SK-N-DZ (cell line): ENCODE results near the gene GBX2.

Experiments
- DNase-seq: peaks from one replicate; pipeline ENCODE4 v3.0.0-alpha.2; 2015; ENCODE audit warnings: low spot score
- small RNA-seq, 2 experiments: library from RNA; depleted of rRNA; stranded (forward); fragments of <200 nt; gene quantifications; one replicate each; pipeline ENCODE3, GENCODE V24; 2014

Gene GBX2

GRCh38 chr2:236117861-236118269, 50.3 kb downstream of the GBX2 start:
- DNase-seq = no peak

GRCh38 chr2:236117401-236117800, 50.8 kb downstream of the GBX2 start:
- DNase-seq = no peak

Small RNA genes within 50 kb of the gene (small RNA-seq; reads per million reads assigned to genes)
- gene RF00019 (0 reads per million in 2 experiments), gene RNU1-31P (0 reads per million in 2 experiments)
